Gastrocnemius medialis (tissue), 4 donors: ENCODE results near the gene GATA2.

Experiments
- CTCF ChIP-seq, 5 experiments: fragments of 450-650 bp in 3 of 5; fragments of 200-600 bp in 2 of 5; sonication (generic) in 2 of 5; IDR thresholded peaks in 4 of 5; conservative IDR thresholded peaks in 1 of 5; 1 replicate in 4 of 5; 2 replicates in 1 of 5; pipeline ENCODE4 v1.5.1; 2016 to 2019; ENCODE audit warnings: antibody characterized with exemption in 5 of 5, mild to moderate bottlenecking in 3 of 5, moderate library complexity in 3 of 5
- POLR2A ChIP-seq, 2 donors: fragments of 450-650 bp; IDR thresholded peaks; one replicate each; pipeline ENCODE4 v1.6.1; 2017; ENCODE audit warnings: antibody characterized with exemption in 2 of 2, mild to moderate bottlenecking in 2 of 2, moderate library complexity in 2 of 2

- no peak for TF ChIP-seq CTCF (IDR thresholded peaks at IDR 0.05 in 4 of 5, conservative IDR thresholded peaks at IDR 0.05 in 1 of 5)
- TF ChIP-seq POLR2A (IDR thresholded peaks at IDR 0.05): no peak
Measured at GRCh38 chr3:128429751-128430150, 63.2 kb downstream of the GATA2 start.
